GM21825 (cell line): ENCODE measurements around the gene TSPAN14.
"Not testable (repeated sequence)": the region's sequence is repeated elsewhere in the genome, so short reads cannot be mapped to it uniquely, and the experiment has no call there.

ENCODE experiments used
- ATAC-seq: cut with Tn5 transposase; IDR thresholded peaks from one replicate; pipeline ENCODE4 v1.9.1; 2021; ENCODE audit warnings: mild to moderate bottlenecking, moderate library complexity; ENCODE audit not compliant: unreplicated experiment

TSPAN14 gene

GRCh38 chr10:80453842-80454512, at the start of gene TSPAN14:
TSS of gene TSPAN14 (plus strand) at chr10:80454310. CDS start at chr10:80489234, 34,924 bp downstream.
- peak; percentile 61 for ATAC-seq

- ATAC-seq: no peak
Measured at GRCh38 chr10:80405035-80405434, 49.1 kb upstream of the TSPAN14 start.

GRCh38 chr10:80405626-80406025, 48.5 kb upstream of the TSPAN14 start:
- ATAC-seq: no peak

DNA sequence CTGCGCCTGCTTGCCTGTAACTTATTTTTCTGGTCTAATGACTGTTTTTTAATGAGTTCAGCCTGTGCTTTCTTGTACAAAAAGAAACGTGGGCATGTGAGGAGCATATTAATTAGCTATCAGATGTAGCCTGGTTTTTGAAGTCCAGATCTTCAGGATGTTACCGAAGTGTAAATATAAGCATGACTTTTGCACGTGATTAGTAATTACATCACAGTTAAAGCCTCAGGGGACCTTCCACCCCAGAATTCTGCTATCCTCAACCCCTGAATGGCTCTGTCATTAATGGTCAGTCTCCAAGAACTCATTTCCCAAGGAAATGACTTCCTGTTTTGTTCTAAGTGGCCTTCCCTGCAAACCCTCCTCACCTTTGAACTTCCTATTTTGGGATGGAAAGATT, 47.9 kb upstream of the TSPAN14 start:
- ATAC-seq: no peak

- no peak for ATAC-seq
Measured at GRCh38 chr10:80407812-80408241, 46.3 kb upstream of the TSPAN14 start.

DNA sequence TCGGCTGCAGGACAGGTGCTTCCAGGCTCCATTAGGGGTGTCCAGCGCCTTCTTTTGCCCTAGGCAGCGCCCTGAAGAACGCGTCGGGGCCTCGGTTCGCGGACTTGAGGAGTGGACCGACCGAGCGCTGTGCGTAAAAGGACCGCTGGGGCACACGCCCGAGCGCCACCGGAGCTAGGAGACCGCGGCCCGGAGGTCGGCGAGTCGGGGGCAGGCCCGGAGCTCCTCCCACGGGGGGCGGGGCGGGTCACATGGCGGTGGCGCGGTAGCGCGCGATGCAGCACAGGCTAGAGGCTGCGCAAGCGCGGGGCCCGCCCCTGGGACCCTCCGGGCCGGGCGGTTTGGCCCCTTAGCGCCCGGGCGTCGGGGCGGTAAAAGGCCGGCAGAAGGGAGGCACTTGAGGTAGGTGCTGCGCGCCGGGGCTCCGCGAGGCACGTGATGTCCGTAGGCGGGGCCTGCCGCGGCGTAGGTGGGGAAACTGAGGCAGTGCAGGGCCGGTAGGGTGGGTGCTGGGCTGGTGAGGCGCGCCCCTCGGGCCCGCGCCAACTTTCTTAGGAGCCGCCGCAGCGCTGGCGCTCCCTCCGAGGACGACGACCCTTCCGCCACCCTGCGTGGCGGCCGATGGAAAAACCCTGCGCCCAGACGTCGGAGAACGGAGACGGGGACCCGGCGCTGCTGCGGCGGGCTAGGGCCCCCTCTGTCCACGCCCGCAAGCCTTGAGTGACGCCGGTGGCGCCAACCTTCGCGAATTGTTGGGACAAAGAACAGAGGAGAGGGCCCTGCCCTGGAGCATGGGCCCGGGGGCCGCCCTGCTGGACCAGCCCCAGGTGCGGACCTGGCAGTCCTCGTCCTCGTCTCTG, 45.6 kb upstream of the TSPAN14 start, which contains the start of gene PRXL2A:
TSS of gene PRXL2A (plus strand) at position 310 of the 860 bp plus-strand sequence. CDS start 11,917 bp downstream, outside the sequence.
- ATAC-seq: peak; percentile 95

GRCh38 chr10:80409121-80409520, 45.0 kb upstream of the TSPAN14 start:
- ATAC-seq: no peak

- ATAC-seq: no peak
Measured at GRCh38 chr10:80410122-80410521, 44.0 kb upstream of the TSPAN14 start.

- ATAC-seq: no peak
Measured at GRCh38 chr10:80410578-80411145, 43.4 kb upstream of the TSPAN14 start.

GRCh38 chr10:80411267-80411668, 42.8 kb upstream of the TSPAN14 start:
- no peak for ATAC-seq

DNA sequence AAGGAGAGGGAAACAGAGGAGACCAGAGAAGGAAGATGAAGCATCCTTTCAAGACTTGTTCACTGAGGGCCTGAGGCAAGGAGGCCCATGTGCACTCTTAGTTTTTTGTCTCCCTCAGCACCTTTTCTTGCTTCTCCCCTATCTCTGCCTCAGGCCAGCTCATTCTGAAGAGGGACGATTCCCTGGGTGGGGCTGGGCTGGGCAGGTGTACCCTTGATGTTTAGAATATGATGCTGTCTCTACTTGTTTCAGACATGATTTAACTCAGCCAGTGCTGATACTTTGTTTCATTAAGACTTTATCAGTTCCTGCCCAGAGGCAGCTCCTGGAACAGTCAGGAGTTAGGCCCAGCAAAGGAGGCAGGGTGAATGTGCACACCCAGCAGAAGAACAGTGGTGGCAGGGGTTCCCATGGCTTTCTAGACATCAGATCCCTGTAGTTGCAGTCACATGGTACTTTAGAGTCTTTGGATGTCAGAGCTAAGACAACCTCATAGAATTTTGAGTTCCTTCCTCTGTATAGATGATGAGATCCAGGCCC, 42.4 kb upstream of the TSPAN14 start:
- ATAC-seq: no peak

GRCh38 chr10:80412486-80412885, 41.6 kb upstream of the TSPAN14 start:
- ATAC-seq: no peak

GRCh38 chr10:80413271-80413996, 40.7 kb upstream of the TSPAN14 start:
- no peak for ATAC-seq

DNA sequence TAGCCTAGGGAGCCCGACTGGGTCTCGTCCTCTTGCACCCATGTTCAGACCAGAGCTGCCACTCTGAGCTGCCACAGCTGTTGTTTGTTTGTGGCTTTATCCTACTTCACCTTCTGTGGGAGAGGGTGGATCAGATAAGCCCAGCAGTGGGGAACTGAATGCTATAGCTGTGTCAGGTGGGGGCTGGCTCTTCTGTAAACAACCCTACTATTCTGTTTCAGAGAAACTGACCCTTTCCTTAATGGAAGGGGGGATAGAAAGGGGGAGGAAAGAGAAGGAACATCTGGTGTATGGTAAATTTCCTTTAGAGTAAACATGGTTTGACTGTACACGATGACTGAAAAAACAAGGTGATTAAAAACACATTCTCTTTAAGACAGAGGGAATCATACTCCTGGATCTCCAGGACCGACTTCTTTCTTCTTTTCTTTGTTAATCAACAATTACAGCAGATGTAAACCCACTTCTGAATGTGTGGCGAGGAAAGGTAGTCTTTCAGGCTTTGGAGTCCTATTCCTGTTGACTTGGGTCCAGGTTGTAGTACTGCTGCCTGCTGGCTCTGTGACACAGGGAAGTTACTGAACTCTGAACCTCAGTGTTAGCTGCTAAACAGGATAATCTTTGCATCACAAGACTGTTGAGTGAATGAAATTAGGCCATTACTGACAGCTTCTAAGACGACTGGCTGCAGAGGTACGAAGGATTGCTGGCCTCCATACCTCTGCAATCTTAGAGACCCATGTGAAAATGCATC, 39.8 kb upstream of the TSPAN14 start:
- no peak for ATAC-seq

- ATAC-seq: no peak
Measured at GRCh38 chr10:80415734-80416478, 38.2 kb upstream of the TSPAN14 start.

- no peak for ATAC-seq
Measured at GRCh38 chr10:80416479-80417098, 37.5 kb upstream of the TSPAN14 start.

- ATAC-seq: not testable (repeated sequence)
Measured at GRCh38 chr10:80417256-80417655, 36.9 kb upstream of the TSPAN14 start.

GRCh38 chr10:80421050-80421706, 32.9 kb upstream of the TSPAN14 start:
- peak; percentile 22 for ATAC-seq
